MM.1S (cell line): ENCODE results near the gene PRR5.

ENCODE experiments used
- CTCF ChIP-seq: fragments of 300-600 bp; sonication (generic); IDR thresholded peaks from 2 replicates; pipeline ENCODE4 v1.5.1; 2016; ENCODE audit warnings: antibody characterized with exemption, low read length, mixed read lengths
- EZH2 ChIP-seq: fragments of 300-600 bp; sonication (generic); optimal IDR thresholded peaks from 2 replicates; pipeline ENCODE3; 2017; ENCODE audit warnings: low read depth, mild to moderate bottlenecking, antibody characterized with exemption, low read length, mixed read lengths

GRCh38 chr22:44665115-44665514 lies 36.9 kb upstream of the PRR5 start:
- no peak for TF ChIP-seq CTCF
- TF ChIP-seq EZH2 = no peak
